Osteoblast (primary cell): Measurements from ENCODE around the gene SHC2. TPM values are rescaled to one million over a fixed set of nuclear protein-coding genes. Genes with fewer than 3 reads are reported as not detected.
A peak's percentile ranks its signal among the peaks of the same experiment; 100 is the strongest.

ENCODE experiments used
- DNase-seq: peaks from one replicate; pipeline ENCODE4 v3.0.0; 2011; ENCODE audit warnings: low spot score, mixed read lengths; ENCODE audit not compliant: insufficient read length; ENCODE audit errors: missing footprints
- H2AFZ ChIP-seq: 2 replicates; pipeline ENCODE4 v1.6.0; 2011; ENCODE audit warnings: mild to moderate bottlenecking, low read length
- H3K27ac ChIP-seq: 2 replicates; pipeline ENCODE4 v1.5.1; 2011; ENCODE audit warnings: mild to moderate bottlenecking, low read depth, low read length, moderate library complexity
- H3K27me3 ChIP-seq: 2 replicates; pipeline ENCODE4 v1.6.0; 2012; ENCODE audit warnings: mild to moderate bottlenecking, control low read depth, inconsistent platforms, low read length, moderate library complexity; ENCODE audit not compliant: insufficient read depth
- H3K36me3 ChIP-seq: 2 replicates; pipeline ENCODE4 v1.5.1; 2011; ENCODE audit warnings: mild to moderate bottlenecking, low read length, control low read depth, moderate library complexity; ENCODE audit not compliant: insufficient read depth
- H3K4me1 ChIP-seq: 2 replicates; pipeline ENCODE4 v1.5.1; 2011; ENCODE audit warnings: mild to moderate bottlenecking, low read length, control low read depth, moderate library complexity; ENCODE audit not compliant: insufficient read depth
- H3K4me2 ChIP-seq: 2 replicates; pipeline ENCODE4 v1.6.0; 2011; ENCODE audit warnings: mild to moderate bottlenecking, low read length; ENCODE audit not compliant: insufficient read depth
- H3K4me3 ChIP-seq: fragments of 200-600 bp; sonication (generic); 3 replicates; pipeline ENCODE4 v1.5.1; 2012; ENCODE audit warnings: mild to moderate bottlenecking, low read length, inconsistent platforms; ENCODE audit not compliant: insufficient read depth
- H3K79me2 ChIP-seq: 2 replicates; pipeline ENCODE4 v1.6.0; 2012; ENCODE audit warnings: mild to moderate bottlenecking, low read length, control low read depth, inconsistent platforms; ENCODE audit not compliant: insufficient read depth
- H3K9me3 ChIP-seq: 2 replicates; pipeline ENCODE4 v1.5.1; 2011; ENCODE audit warnings: low read depth, low read length, control low read depth
- H4K20me1 ChIP-seq: 2 replicates; pipeline ENCODE4 v1.6.0; 2012; ENCODE audit warnings: mild to moderate bottlenecking, low read length, control low read depth; ENCODE audit not compliant: insufficient read depth
- CTCF ChIP-seq: IDR thresholded peaks from 2 replicates; pipeline ENCODE4 v1.5.1; 2011; ENCODE audit warnings: mild to moderate bottlenecking, low read depth, low read length, moderate library complexity; ENCODE audit errors: extremely low read depth
- total RNA-seq: library from RNA; depleted of rRNA; stranded (reverse); fragments of >200 nt; gene quantifications from 2 replicates; pipeline ENCODE4 v1.2.3, GENCODE V29; 2012

SHC2 gene
- total RNA-seq, 1 donor, result 0.36 TPM

- no peaks in the 10 kb centered on the region for H3K36me3 ChIP-seq
- H3K9me3 ChIP-seq, result no peaks in the 10 kb centered on the region
- no peak overlapping the region for H3K27ac ChIP-seq
- H3K79me2 ChIP-seq, result no peaks in the 10 kb centered on the region
- no peak overlapping the region for H3K4me2 ChIP-seq
- H4K20me1 ChIP-seq, result no peaks in the 10 kb centered on the region
- no peak overlapping the region for H2AFZ ChIP-seq
- H3K4me1 ChIP-seq, result peaks cover 6% of the 10 kb centered on the region
- H3K27me3 ChIP-seq, result peaks cover 4% of the 10 kb centered on the region
- DNase-seq, result no peak
- H3K4me3 ChIP-seq, result no peak overlapping the region
- no peak for TF ChIP-seq CTCF
These were observed 17.5 kb upstream of the SHC2 start for GRCh38 chr19:478236-478903.

- peaks cover 4% of the 10 kb centered on the region for H3K27me3 ChIP-seq
- peaks cover 8% of the 10 kb centered on the region for H3K4me1 ChIP-seq
- H3K9me3 ChIP-seq, result no peaks in the 10 kb centered on the region
- no peak for TF ChIP-seq CTCF
- H3K36me3 ChIP-seq, result no peaks in the 10 kb centered on the region
- no peak overlapping the region for H3K4me3 ChIP-seq
- no peaks in the 10 kb centered on the region for H3K79me2 ChIP-seq
- H3K27ac ChIP-seq, result no peak overlapping the region
- no peak overlapping the region for H2AFZ ChIP-seq
- no peak for DNase-seq
- H4K20me1 ChIP-seq, result no peaks in the 10 kb centered on the region
- H3K4me2 ChIP-seq, result no peak overlapping the region
These were observed 14.5 kb upstream of the SHC2 start for GRCh38 chr19:475360-475759.

- Histone ChIP-seq H3K4me2 (peak overlapping the region; percentile 61), H3K36me3 (no peaks in the 10 kb centered on the region), H3K4me3 (peak overlapping the region; percentile 49), H4K20me1 (no peaks in the 10 kb centered on the region), H3K4me1 (peaks cover 8% of the 10 kb centered on the region), H2AFZ (peak overlapping the region; percentile 81), H3K9me3 (no peaks in the 10 kb centered on the region), H3K27me3 (peaks cover 4% of the 10 kb centered on the region), H3K79me2 (no peaks in the 10 kb centered on the region), H3K27ac (no peak overlapping the region)
- no peak for DNase-seq
- no peak for TF ChIP-seq CTCF
These were observed 13.6 kb upstream of the SHC2 start for GRCh38 chr19:474126-475078.
